GM12891 (cell line): ENCODE results near the gene NFIX.

ENCODE experiments used
- POLR2A ChIP-seq: IDR thresholded peaks from 2 replicates; pipeline ENCODE4 v1.6.1; 2011; ENCODE audit warnings: low read depth, low read length, control low read depth
- POLR2AphosphoS5 ChIP-seq: IDR thresholded peaks from 2 replicates; pipeline ENCODE4 v1.6.1; 2011; ENCODE audit warnings: low read depth, low read length, control low read depth
- POU2F2 ChIP-seq: IDR thresholded peaks from 2 replicates; pipeline ENCODE4 v1.6.1; 2011; ENCODE audit warnings: low read depth, mild to moderate bottlenecking, control low read depth, low read length, moderate library complexity
- SPI1 ChIP-seq: IDR thresholded peaks from 2 replicates; pipeline ENCODE4 v1.6.1; 2011; ENCODE audit warnings: low read depth, low read length, control low read depth
- TAF1 ChIP-seq: IDR thresholded peaks from 2 replicates; pipeline ENCODE4 v1.6.1; 2011; ENCODE audit warnings: low read depth, low read length, control low read depth

GRCh38 chr19:13013649-13014048 lies 18.4 kb downstream of the NFIX start:
- TF ChIP-seq POLR2AphosphoS5 (no peak), TAF1 (no peak), POLR2A (no peak), POU2F2 (no peak), SPI1 (no peak)
